Fibroblast of skin of back (primary cell): Measurements from ENCODE around the gene GMCL1.
"Not testable (repeated sequence)": the region's sequence is repeated elsewhere in the genome, so short reads cannot be mapped to it uniquely, and the experiment has no call there.

Experiments used
- DNase-seq: peaks from one replicate; pipeline ENCODE4 v3.0.0-alpha.2; 2013

GMCL1 gene

DNA sequence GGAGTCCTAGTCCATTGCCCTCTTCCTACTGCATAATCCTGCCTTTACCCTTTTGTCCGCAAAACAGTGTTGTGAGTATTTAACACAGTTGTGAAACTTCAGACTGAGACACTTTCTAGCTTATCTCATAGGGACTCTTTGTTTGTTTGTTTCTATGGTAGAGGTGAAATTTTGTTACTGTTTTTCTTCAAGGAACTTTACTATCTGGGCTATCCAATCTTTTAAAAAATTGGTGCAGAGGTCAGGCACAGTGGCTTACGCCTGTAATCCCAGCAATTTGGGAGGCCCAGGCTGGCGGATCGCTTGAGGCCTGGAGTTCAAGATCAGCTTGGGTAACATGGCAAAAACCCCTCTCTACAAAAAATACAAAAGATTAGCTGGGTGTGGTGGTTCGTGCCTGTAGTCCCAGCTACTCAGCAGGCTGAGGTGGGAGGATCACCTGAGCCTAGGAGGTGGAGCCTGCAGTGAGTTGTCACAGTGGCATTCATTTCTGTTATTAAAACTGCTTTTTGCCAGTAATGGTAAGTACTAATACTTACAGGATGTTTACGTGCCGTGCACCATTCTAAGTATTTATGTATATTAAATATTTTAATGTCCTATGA lies 18.8 kb downstream of the GMCL1 start:
- DNase-seq, result no peak

DNA sequence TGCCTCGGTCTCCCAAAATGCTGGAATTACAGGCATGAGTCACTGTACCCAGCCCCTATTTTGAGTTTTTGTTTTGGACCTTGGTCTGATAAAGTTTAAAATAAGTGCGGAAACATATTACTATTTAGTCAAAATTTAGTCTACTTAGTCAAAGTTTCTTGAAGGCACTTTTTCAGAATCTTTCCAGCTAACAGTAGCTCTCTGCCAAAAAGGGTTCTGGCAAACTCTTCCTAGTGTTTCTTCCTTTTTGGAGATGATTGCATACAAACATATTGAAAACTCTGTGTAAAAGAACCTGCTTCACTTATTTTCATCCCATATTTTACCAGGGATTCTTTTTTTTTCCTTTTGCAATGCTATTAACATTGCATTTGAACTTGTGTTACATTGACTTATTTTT lies 28.8 kb downstream of the GMCL1 start:
- no peak for DNase-seq

DNA sequence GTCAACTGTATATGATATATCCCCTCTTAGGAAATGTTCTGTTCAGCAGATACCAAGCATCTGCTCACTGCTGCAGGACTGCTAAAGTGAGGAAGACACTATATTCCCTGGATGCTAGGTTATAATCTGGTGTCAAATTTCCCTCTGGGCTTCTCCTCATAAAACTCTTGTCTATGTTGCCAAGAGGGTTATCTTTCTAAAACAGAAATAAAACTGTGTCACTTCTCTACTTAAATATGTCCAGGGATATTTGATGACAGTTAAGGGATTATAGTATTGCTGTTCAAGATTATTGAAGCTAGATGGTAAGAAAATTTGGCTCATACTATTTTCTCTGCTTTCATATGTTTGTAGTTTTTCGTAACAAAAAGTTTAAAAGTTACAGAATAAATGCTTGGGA lies 33.8 kb downstream of the GMCL1 start:
- DNase-seq, result no peak

DNA sequence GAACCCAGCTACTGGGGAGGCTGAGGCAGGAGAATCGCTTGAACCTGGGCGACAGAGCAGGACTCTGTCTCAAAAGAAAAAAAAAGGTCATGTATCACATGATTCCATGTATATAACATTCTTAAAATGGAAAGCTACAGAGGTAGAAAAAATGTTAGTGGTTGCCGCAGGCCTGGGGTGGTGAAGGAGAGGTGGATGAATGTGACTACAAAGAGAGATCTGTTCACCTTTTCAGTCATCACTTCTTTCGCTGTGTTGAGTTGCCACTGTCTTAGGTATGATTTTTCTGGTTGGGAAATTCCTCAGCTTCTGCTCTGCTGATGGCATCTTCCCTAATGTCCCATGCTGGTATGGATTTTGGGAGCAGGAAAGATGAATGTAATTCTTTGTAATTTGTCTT lies 59.0 kb downstream of the GMCL1 start:
- DNase-seq, result no peak

DNA sequence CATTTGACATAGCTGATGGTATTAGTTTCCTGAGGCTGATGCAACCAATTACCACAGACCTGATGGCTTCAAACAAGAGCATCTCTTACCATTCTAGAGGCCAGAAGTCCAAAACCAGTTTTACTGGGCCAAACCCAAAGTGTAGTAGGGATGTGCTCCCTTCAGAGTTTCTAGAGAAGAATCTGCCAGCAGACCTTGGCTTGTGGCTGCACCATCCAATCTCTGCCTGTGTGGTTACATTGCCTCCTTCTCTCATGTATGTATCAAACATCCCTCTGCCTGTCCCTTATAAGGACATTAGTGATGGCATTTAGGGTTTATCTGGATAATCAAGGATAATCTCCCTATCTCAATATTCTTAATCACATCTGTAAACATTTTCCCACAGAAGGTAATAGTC lies 59.8 kb downstream of the GMCL1 start:
- no peak for DNase-seq

DNA sequence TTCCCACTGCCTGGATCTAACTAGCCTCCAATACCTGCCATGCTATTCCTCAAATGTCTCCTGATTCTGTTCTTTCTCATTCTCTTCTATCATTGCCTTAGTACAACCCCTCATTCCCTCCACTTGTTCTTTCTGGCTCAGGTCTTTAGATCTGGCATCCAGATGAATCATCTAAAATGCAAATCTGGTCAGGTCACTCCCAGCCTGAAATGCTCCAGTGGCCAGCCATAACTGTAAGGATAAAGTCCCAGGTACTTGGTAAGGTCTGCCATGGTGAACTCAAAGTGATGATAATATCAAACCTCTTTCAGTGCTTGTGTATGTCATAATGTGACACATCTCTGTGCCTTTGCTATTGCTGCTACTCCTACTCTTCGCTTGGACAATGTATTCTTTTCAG lies 61.4 kb downstream of the GMCL1 start:
- no peak for DNase-seq

DNA sequence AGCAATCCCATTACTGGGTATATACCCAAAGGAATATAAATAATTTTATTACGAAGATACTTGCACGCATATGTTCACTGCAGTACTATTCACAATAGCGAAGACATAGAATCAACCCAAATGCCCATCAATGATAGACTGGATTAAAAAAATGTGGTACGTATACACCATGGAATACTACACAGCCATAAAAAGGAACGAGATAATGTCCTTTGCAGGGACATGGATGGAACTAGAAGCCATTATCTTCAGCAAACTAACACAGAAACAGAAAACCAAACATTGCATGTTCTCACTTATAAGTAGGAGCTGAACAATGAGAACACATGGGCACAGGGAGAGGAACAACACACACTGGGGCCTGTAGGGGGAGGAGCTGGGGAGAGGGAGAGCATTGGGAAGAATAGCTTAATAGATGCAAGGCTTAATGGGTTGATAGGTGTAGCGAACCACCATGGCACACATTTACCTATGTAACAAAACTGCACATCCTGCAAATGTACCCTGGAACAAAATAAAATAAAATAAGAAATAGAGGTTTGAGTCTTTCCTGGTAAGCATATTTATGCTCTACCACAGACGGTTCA lies 63.5 kb downstream of the GMCL1 start:
- DNase-seq, result not testable (repeated sequence)

DNA sequence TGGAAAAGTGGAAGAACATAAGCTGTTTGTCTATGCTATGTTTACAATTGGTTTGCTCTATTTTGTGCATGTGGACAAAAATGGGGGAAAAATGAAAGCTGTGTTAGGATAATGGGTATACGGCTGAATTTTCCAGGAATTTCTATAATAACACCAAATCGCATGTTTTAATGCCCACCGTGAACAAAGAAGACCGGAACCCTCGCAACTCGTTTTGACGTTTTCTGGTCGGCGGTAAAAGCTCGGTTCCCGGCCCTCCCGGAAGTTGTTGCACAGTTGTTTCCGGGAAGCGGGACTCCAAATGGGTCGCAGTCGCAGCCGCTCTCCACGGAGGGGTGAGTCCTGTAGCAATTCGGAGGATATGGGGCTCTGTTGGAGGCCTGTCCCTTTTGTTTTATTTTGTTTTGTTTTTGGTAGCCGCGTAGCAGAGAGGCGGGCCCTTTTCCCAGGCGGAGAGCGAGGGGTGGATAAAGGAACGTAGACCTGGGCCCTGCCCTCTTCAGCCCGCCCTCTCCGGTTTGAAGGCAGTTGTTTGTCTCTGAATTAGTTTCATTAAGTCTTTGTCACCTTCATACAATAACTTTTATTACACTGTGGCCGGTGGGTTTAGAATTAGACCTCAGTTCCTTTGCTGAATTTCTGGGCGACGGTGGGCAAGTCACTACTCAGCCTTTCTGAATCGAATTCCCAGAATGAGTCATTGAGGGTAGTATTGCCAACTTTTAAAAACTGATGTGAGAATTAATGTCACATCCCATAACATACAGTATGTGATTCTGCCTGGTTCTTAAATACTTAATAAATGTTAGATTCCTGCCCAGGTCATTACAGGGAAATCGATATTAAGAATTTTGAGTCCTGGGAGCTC lies 64.5 kb downstream of the GMCL1 start, which contains the start of gene SNRNP27:
SNRNP27 (plus strand) TSS at position 273 of the 868 bp plus-strand sequence; CDS start at position 302, 29 bp downstream.
- DNase-seq, result peak; percentile 86

DNA sequence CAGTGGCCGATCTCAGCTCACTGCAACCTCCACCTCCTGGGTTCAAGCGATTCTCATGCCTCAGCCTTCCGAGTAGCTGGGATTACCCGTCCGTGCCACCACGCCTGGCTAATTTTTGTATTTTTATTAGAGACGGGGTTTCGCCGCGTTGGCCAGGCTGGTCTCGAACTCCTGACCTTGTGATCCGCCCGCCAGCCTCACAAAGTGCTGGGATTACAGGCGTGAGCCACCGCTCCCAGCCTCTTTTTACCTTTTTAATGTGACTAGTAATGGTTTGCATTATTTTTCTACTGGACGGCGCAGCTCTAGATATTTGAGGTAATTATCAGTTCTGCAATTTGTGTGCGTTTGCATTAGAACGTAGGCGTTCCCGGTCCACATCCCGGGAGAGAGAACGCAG lies 65.3 kb downstream of the GMCL1 start:
- not testable (repeated sequence) for DNase-seq

DNA sequence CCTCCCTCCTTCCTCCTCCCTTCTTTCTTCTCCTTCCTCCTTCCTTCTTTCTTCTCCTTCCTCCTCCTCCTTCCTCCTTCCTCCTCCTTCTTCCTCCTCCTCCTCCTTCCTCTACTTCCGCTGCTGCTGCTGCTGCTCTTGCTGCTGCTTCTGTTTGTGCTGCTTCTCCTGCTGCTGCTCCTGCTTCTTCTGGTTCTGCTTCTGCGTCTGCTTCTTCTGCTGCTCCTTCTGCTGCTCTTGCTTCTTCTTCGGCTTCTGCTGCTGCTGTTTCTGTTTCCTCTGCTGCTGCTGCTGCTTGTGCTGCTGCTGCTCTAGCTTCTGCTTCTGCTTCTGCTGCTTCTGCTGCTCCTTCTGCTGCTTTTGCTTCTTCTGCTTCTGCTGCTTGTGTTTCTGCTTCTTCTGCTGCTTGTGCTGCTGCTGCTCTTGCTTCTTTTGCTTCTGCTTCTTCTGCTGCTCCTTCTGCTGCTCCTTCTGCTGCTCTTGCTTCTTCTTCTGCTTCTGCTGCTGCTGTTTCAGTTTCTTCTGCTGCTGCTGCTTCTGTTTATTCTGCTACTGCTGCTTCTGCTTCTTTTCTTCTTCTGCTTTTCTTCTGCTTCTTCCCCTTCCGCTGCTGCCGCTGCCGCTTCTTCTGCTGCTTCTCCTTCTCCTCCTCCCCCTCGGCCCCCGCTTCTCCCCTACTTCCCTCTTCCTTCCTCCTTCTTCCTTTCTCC lies 72.9 kb downstream of the GMCL1 start:
- no peak for DNase-seq

DNA sequence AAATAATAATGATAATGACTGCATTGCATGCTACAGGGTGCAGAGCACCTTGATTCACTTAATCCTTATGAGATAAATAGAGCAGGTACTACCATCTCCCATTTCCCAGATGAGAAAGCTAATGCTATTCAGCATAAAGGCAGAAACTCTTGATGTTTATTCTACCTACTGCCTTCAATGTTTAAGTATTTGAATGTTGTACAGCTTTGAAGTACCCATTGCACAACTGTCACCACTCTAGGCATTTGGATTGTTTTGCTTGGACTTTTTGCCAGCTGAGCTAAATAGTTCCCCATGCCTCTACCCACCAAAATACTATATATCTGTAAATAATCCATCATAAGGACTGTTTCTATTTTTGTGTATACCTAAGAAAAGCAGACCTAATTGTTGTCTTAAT lies 77.8 kb downstream of the GMCL1 start:
- no peak for DNase-seq

DNA sequence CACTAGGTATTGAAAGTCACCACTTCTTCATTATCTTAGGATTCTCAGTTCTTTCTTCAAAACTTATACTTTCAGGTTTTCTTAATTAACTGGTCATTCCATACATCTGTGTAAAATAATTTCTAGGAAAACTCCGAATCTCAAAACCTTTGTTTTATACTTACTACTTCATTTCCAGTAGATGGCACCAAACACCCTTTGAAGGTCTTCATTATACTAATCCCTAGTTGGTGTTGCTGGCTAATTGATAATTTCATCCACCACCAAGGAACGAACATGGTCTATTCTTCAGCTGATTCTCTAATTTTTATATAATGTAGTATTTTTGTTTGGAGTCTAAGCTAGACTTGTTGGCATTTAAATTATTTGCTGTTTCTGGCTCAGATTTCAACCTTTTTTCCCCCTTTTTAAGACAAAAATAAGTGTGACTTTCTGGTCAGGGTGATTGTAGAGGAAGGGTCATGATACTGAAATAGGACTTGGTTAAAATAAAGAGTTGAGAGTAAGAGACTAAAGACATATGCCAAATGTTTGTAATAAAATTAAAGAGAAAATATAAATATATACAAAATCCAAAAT lies 82.6 kb downstream of the GMCL1 start:
- peak; percentile 66 for DNase-seq

DNA sequence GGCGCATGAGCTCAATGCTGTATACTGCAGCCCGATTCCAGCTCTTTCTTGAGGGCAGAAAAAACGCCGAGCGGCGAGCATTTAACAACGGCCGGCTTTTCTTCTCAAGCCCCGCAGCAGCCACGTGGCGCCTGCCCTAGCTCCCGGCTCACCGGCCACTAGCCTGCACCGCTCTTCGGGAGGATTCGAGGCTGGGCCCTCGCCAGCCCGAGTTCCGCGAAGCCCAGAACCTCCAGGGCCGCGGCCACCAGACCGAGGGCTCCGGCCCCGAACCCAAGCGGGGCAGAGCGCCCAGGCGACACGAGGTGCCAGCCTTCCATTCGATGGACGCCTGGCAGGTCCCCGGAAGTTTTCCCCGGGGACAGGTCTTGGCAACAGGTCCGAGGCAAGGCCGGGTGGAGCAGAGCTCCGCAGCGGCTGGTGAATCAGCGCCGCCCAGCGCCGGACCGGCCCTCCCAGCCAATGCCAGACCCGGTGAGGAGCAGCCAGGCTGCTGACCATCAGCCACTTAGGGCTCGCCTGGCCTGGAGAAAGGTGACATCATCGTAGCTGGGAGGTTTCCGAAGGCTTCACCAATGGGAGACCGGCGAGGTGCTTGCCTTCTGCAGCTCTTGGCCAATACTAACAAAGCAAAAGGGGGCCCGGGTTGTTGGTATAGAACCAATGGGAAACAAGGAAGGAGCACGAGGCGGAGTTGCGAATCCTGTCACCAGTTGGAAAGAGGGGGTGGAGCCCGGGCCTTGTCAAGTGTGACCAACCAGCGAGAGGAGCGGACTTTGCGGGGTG lies 84.9 kb downstream of the GMCL1 start:
- peak; percentile 100 for DNase-seq

DNA sequence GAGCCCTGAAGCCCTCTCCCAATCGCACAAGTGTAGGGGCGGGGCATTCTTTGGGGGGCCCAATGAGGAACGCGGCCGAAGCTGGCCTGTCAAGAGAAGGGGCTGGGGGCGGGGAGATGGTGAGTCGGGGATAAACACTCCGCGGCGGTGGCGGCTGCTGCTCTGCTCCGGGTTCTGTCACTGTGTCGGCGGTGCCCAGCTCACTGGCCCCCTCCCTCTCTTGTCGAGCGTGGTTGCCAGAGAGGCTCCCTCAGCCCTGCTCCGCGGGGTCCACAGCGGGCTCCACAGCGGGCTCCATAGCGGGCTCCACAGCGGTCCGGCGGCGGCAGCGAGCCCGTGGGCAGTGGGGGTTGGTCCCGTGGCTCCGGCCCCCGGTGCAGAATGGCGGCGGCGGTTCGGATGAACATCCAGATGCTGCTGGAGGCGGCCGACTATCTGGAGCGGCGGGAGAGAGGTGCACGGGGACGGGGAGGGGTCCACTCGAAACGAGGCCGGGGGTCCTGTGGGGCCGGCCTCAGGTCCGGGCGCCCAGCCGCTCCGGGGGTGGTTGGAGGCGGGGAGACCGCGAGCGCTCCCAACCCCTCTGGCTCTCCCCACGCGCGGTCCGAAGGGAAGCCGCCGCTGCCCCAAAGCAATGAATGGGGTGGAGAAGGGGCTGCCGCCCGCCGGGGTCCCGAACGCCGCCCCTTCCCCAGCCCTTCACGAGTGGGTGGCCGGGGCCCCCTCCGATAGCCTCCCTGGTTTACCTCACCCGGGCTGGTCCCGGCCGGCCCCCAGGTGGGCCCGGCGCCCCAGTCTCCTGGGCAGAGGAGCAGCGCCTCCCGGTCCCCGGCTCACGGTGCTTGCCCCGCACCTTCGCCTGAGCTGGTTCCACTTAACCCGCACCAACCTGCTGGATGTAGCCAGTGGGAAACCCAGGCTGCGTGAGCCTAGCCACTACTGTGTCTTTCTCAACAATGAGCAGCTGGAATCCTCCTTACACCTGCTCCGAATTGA lies 85.8 kb downstream of the GMCL1 start, which contains the start of gene MXD1:
MXD1 (plus strand) TSS at position 160 of the 996 bp plus-strand sequence; CDS start at position 382, 222 bp downstream.
- no peak for DNase-seq

DNA sequence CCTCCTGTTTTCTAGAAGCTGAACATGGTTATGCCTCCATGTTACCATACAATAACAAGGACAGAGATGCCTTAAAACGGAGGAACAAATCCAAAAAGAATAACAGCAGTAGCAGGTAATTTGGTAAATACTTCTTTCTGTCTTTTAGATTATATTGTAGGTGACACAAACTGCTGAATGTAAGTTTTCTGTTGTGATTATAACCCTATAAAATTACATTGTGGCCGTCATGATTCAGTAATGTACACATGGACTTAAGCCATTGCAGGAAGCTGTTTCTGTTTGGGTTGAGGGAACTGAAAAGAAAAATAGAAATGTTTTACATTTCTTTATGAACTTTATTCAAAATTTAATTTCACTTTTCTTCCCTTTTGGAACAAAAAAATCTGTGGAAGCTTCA lies 86.6 kb downstream of the GMCL1 start:
- DNase-seq, result no peak

DNA sequence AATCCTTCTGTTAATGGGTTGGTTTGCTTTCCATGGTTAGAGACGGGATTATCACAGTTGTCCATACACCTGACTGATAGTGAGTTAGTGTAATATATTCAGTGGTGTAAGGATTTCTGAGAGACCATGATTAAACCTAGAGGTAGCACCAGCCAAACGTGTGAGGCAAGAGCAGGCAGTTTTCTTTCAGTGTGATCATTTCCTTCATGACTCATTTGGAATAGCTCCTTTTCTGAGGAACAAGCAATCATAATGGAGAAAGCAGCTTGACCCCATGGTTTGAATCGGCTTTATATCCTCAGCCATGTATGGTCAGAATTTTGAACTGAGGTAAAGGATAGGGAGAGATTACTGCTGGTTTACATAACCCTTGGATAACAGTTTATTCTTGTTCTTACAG lies 88.4 kb downstream of the GMCL1 start:
- DNase-seq, result peak; percentile 76

DNA sequence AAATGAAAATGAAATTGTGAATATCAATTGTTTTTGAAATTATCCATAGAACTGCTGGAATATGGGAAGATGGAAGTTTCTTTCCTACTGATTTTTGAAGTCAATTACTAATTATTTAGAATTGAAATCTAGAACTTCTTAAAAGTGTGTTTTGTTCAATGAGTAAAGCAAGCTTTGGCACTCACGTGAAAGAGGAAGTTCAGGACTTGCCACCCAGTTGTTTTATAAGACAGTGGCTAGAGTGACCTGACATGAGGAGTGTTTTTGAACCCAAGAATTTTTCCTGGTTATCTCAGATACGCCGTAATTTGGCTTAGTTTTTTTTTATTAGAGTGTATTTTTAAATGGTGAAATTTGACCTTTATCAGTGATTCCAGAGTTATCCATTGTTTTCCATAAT lies 88.9 kb downstream of the GMCL1 start:
- no peak for DNase-seq

DNA sequence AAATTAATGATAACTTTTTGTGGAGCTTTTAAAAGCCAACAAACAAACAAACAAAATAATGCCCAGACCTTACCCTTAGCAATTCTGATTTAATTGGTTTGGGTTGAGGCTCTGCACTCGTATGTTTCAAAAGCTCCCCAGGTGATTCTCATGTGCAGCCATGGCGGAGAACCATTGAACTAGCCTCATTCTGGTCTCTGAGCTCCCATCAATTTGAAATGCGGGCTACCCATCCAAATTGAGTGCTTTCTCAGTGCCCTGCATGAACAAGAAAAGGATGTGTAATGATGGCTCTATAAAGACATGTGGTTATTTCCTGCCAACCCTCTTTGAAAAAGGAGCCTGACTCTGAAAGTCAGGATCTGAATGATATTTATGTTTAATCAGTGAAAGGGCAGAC lies 93.7 kb downstream of the GMCL1 start:
- DNase-seq, result no peak

DNA sequence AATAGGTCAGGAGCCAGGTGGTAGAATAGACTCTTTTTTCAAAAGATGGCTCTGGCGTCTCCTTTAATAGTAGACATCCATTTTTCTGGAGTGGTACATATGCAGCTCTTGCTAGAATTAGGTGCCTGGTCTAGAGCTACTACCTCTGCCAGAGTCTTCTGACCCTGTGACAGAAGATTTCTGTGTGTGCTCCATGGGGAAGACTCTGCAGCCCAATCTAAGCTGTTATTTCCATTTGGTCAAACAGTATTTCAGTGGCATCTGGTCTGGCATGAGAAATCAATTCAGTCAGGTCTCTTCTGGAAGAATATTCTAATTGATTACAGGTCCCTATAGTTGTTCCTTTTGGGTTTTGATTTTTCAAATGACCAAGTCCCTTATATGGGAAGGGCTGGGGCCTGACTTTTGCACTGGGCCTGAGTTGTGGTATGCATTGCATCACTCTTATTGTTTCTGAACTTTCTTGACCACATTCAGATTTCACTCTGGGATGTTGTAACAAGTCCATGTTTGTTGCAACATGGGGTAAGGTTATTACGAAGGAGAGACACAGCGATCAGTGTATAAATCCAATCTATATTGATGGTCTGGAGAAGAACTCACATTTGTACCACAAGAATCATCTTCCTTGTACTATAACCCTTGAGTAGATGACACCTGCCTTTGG lies 97.5 kb downstream of the GMCL1 start:
- no peak for DNase-seq
